Measurements from ENCODE around the gene TLE5.
"Not testable (repeated sequence)": the region's sequence is repeated elsewhere in the genome, so short reads cannot be mapped to it uniquely, and the experiment has no call there.

TLE5 gene

GRCh38 chr19:3041761-3042620, 20.3 kb downstream of the TLE5 start:
- no peak for DNase-seq

- DNase-seq, result no peak
Measured at GRCh38 chr19:3041327-3041726, 21.0 kb downstream of the TLE5 start.

GRCh38 chr19:3039641-3040077, 22.6 kb downstream of the TLE5 start:
- no peak for DNase-seq

GRCh38 chr19:3039125-3039524, 23.2 kb downstream of the TLE5 start:
- no peak for DNase-seq

GRCh38 chr19:3038214-3038613, 24.1 kb downstream of the TLE5 start:
- DNase-seq, result no peak

- not testable (repeated sequence) for DNase-seq
Measured at GRCh38 chr19:3036977-3037544, 25.2 kb downstream of the TLE5 start.

- DNase-seq, result peak; percentile 90
Measured at GRCh38 chr19:3036119-3036976, 25.9 kb downstream of the TLE5 start.

GRCh38 chr19:3035542-3036118, 26.7 kb downstream of the TLE5 start:
- peak; percentile 96 for DNase-seq

- DNase-seq, result peak; percentile 74
Measured at GRCh38 chr19:3034656-3035541, 27.4 kb downstream of the TLE5 start.

- DNase-seq, result no peak
Measured at GRCh38 chr19:3034406-3034655, 28.0 kb downstream of the TLE5 start.

GRCh38 chr19:3033595-3034405, 28.5 kb downstream of the TLE5 start:
- DNase-seq, result no peak

- no peak for DNase-seq
Measured at GRCh38 chr19:3031607-3031867, 30.8 kb downstream of the TLE5 start.

GRCh38 chr19:3029065-3029923, 33.0 kb downstream of the TLE5 start, which contains the start of gene TLE2:
TLE2 (minus strand) TSS chr19:3029280; CDS start chr19:3028904, 376 bp downstream.
- DNase-seq, result no peak

GRCh38 chr19:3028305-3029064, 33.8 kb downstream of the TLE5 start:
- DNase-seq, result no peak

- DNase-seq, result no peak
Measured at GRCh38 chr19:3027981-3028304, 34.4 kb downstream of the TLE5 start.

- no peak for DNase-seq
Measured at GRCh38 chr19:3027292-3027691, 35.0 kb downstream of the TLE5 start.

GRCh38 chr19:3026768-3027167, 35.5 kb downstream of the TLE5 start:
- no peak for DNase-seq

GRCh38 chr19:3025549-3025886, 36.8 kb downstream of the TLE5 start:
- DNase-seq, result no peak

- DNase-seq, result no peak
Measured at GRCh38 chr19:3024870-3025548, 37.3 kb downstream of the TLE5 start.

GRCh38 chr19:3024509-3024869, 37.8 kb downstream of the TLE5 start:
- peak; percentile 36 for DNase-seq
